ENCODE results near the gene DUSP9.
"Not testable (repeated sequence)": the region's sequence is repeated elsewhere in the genome, so short reads cannot be mapped to it uniquely, and the experiment has no call there.

DUSP9 gene

DNA sequence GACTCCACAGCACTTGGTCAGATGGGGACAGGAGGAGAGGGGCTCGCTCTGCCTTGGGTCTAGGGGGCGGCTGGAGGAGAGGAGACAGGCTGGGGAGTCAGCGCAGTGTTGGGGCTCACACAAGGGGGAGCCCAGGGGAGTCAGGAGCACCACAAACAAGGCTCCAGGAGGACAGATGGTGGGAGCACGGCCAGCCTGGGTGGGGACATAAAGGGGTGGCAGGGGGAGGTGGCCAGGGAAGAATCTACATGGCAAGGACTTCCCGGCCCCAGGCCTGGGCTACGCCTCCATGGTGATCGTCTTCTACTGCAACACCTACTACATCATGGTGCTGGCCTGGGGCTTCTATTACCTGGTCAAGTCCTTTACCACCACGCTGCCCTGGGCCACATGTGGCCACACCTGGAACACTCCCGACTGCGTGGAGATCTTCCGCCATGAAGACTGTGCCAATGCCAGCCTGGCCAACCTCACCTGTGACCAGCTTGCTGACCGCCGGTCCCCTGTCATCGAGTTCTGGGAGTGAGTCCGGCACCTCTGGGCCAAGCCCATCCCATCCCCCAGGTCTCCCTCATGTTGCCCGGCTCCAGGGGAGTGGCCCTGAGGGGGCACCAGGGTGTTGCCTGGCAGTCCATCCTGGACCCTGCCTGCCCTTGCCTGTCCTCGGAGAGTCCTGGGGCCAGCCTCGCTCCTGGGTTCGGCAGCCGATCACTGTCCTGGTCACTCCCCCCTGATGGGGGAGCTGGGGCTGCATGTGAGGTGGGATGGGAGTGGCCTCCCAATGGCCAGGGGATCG is 44.2 kb downstream of the DUSP9 start:
- not testable (repeated sequence) for DNase-seq, ATAC-seq

DNA sequence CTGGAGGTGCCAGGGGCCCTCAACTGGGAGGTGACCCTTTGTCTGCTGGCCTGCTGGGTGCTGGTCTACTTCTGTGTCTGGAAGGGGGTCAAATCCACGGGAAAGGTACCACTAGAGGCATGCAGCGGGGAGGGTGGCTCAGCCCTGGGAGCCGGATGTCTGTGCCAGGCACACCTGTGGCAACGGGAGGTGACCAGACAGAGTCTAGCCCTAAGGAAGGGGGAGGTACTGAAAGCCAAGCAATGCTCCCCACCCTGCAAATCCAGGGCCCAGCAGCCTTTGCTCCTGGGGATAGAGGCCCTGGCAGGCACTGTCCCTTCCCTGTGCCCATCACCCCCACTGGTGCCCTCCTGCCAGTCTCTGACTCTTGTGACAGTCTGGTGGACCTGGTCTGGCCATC is 45.0 kb downstream of the DUSP9 start:
- no peak for DNase-seq
- ATAC-seq, result no peak

GRCh38 chrX:153692611-153693156 is 45.7 kb downstream of the DUSP9 start:
- DNase-seq, result no peak
- no peak for ATAC-seq

DNA sequence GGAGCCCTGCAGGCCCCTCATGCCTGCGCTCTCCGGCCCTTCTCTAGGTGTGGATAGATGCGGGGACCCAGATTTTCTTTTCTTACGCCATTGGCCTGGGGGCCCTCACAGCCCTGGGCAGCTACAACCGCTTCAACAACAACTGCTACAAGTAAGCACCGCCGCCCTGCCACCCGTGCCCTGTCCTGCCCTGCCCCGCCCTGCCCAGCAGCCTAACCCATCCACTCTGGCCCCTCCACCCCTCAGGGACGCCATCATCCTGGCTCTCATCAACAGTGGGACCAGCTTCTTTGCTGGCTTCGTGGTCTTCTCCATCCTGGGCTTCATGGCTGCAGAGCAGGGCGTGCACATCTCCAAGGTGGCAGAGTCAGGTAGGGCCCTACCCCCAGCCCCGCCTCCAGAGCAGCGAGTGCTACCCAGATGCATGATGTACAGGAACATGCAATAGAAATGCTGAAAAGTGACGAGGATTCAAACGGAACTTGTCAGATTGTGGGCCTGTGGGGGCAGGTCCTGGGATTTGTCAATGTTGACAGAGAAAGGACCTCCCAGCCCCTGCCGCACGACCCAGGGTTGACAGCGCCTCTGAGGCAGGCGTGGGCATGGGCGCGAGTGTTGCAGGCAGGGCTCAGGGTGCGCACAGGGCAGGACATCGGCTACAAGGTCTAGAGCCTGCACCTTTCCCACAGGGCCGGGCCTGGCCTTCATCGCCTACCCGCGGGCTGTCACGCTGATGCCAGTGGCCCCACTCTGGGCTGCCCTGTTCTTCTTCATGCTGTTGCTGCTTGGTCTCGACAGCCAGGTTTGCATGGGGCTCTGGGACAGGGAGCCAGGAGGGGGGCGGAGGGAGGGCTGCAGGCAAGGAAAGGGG is 46.4 kb downstream of the DUSP9 start:
- ATAC-seq (no peak), DNase-seq (no peak)

DNA sequence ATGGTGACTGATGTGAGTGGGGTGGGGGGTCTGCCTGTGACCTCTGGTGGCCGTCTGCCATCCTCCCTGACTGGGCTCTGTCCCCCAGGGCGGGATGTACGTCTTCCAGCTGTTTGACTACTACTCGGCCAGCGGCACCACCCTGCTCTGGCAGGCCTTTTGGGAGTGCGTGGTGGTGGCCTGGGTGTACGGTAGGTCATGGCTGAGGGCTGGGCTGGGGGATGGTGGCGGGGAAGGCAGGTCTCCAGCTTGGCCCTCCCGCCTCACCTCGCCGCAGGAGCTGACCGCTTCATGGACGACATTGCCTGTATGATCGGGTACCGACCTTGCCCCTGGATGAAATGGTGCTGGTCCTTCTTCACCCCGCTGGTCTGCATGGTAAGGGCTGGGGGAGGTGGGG is 47.3 kb downstream of the DUSP9 start:
- ATAC-seq, DNase-seq: not testable (repeated sequence)

DNA sequence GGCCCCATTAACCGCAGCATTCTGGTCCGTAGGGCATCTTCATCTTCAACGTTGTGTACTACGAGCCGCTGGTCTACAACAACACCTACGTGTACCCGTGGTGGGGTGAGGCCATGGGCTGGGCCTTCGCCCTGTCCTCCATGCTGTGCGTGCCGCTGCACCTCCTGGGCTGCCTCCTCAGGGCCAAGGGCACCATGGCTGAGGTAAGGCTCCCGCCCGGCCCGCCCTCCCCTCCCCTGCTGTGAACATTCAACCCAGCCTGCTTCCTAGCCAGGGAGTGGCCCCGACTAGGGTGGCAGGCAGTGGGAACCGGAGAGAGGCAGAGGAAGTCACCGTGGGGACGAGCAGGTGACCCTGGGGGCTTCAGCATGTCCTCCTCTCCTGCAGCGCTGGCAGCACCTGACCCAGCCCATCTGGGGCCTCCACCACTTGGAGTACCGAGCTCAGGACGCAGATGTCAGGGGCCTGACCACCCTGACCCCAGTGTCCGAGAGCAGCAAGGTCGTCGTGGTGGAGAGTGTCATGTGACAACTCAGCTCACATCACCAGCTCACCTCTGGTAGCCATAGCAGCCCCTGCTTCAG is 47.8 kb downstream of the DUSP9 start:
- ATAC-seq (no peak), DNase-seq (no peak)

DNA sequence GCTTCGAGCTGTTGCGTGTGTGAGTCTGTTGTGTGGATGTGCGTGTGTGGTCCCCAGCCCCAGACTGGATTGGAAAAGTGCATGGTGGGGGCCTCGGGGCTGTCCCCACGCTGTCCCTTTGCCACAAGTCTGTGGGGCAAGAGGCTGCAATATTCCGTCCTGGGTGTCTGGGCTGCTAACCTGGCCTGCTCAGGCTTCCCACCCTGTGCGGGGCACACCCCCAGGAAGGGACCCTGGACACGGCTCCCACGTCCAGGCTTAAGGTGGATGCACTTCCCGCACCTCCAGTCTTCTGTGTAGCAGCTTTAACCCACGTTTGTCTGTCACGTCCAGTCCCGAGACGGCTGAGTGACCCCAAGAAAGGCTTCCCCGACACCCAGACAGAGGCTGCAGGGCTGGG is 49.1 kb downstream of the DUSP9 start:
- no peak for DNase-seq
- ATAC-seq, result no peak

DNA sequence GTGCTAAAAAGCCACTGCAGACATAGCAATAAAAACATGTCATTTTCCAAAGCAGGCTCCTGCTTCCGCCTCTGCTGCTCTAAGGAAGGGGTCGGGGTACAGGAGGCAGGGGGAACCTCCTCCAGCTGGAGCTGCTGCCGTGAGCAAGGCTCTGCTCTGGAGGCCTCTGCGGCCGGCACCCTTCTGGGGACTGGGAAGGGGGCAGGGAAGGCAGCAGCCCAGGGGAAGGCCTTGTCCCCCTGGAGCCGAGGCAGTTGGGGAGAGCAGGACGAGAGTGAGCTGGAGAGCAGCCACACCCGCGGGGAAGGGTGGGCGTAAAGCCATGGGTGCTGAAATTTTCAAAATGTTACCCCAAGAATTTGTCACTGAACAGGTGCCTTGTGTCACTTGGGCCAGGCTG is 49.5 kb downstream of the DUSP9 start:
- DNase-seq, ATAC-seq: not testable (repeated sequence)

DNA sequence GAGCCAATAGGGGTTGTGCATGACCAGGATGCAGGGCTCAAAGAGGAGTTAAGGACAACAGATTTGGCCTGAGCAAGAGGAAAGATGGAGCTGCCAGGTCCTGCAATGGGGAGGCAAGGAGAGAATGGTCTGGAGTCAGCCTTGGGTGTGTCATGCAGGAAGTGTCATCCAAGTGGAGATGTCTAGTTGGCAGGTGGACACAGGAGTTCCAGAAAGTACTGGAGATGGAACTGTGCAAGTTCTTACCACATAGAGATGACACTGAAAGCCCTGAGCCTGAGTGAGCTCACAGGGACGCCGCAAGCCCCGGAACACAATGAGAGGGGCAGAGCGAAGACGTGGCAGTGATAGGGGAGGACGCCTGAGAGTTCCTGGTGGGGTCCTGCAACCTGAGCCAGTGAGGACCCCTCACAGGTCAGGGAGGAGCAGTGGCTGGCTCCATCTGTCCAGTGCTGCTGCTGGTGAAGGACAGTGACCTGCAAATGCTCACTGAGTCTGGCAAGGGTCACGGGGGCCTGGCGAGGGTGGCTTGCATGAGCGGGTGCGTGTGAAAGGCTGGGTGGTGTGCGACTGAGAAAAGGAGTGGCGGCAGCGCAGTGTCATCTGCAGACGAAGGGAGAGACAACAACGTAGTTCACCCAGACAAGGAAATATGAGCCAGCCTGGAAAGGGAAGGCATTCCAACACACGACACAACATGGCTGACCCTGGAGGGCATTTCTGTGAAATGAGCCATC is 50.2 kb downstream of the DUSP9 start:
- not testable (repeated sequence) for ATAC-seq, DNase-seq

DNA sequence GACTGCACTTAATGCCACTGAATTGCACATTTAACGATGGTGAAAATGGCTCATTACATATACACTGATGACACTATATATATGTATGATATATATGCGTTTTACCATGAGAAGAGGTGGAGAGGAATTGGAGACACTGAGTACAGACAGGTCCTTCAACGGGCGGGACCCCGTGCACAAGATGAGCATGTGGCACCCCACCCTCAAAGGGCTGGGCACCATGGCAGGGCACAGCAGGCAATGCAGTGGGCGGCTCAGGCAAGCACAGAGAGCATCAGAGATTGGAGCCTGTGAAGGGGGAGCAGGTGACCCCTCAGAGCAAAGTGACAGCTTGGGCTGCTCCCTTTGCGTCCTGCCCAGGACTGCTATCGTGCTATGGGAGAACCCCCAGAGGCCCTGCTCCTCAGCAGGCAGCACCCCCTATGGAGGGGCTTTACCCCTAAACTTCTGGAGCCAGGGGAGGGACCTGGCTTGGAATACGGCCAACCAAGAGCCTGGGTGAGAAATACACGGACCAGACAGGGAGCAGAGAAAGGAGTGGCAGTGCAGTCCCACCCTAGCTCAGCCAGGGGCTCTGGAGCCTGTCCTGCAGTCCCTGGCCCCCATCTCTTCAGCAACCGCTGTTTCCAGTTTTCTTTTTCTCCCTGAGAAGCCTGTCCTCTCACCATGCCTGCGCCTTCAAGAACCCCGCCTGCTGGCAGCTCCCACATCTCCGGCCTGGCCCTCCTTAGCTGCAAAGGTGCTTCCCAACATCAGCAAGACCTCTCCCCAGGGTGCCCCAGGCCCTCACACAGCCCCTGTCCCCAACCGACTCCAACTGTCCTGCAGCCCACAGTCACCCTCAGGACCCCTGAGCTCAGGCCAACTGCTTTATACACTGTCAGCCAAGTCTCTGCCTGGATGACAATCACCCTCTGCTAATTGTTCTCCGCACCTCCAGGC is 51.2 kb downstream of the DUSP9 start:
- ATAC-seq, result no peak
- DNase-seq, result no peak

GRCh38 chrX:153699210-153699783 is 52.3 kb downstream of the DUSP9 start:
- DNase-seq, ATAC-seq: not testable (repeated sequence)

- DNase-seq, ATAC-seq: not testable (repeated sequence)
Measured at GRCh38 chrX:153699784-153700371, 52.9 kb downstream of the DUSP9 start.

DNA sequence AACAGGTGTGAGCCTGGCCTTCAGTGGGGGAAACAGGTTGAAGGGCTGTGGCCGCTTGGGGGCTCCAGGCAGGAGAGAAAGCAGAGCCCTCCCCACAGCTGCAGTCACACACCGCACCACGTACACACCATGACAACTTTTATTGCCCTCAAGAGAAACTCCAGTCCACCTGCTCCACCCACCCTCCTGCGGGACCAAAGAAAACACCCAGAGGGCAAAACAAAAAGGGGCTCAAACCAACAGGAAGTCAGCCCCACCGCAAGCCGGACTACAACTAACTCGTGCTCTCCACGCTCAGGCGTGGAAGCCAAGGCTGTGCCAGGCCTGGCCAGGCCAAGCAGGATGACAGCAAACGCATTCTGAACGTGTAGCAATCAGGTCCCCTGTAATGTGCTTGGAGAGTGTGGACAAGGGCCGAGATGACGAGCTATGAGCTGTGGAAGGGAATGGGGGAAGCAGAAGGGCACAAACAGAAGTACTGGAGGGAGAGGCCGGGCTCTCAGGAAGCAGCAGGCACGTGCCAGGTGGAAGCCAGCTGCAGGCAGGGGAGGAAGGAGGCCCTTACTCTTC is 53.5 kb downstream of the DUSP9 start:
- ATAC-seq (no peak), DNase-seq (no peak)
